Peyer's patch (tissue), 4 donors: ENCODE data around the gene MAB21L4.

Experiments used
- CTCF ChIP-seq, 6 experiments: fragments of 450-650 bp in 4 of 6; fragments of 200-600 bp in 2 of 6; sonication (generic) in 1 of 6; IDR thresholded peaks; one replicate each; pipeline ENCODE4 v1.5.1; 2017 to 2019; ENCODE audit warnings: antibody characterized with exemption in 6 of 6, mild to moderate bottlenecking in 3 of 6, moderate library complexity in 1 of 6
- POLR2A ChIP-seq, 2 donors: fragments of 450-650 bp; IDR thresholded peaks; one replicate each; pipeline ENCODE4 v1.5.1; 2017; ENCODE audit warnings: antibody characterized with exemption in 2 of 2, mild to moderate bottlenecking in 2 of 2, moderate library complexity in 2 of 2

GRCh38 chr2:240884745-240885144, 11.2 kb downstream of the MAB21L4 start:
- TF ChIP-seq CTCF (IDR thresholded peaks at IDR 0.05), result no peak
- no peak for TF ChIP-seq POLR2A (IDR thresholded peaks at IDR 0.05)
